ENCODE data around the gene SYT11.

DNA sequence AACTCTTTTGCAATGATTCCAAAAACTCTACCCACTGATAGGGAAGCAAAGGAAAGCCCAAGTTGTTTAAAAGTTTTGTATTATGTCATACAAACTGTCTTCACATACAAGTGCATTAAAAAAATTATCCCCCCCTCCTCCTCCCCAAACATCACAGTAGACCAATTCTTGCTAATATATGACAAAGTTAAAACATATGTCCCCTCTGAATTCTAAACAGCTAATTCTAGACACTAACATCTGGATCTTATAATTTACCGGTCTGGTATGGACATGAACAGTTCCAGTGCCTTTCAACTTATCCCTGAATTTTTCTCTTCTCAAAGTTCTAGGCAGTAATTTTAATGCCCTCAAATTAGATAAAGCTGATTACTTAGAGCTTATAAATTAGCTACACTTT lies 38.4 kb downstream of the SYT11 start:
- TF ChIP-seq CTCF (IDR thresholded peaks at IDR 0.05; ENCODE audit: low read depth, low read length, missing input control) (no peak), GABPA (IDR thresholded peaks at IDR 0.05 in 1 of 2, conservative IDR thresholded peaks at IDR 0.05 in 1 of 2) (no peak), MAX (IDR thresholded peaks at IDR 0.05) (no peak), YY1 (IDR thresholded peaks at IDR 0.05) (no peak)
